GM19351 (cell line): ENCODE measurements around the gene ILRUN.
A peak's percentile ranks its signal among the peaks of the same experiment; 100 is the strongest.
"Not testable (repeated sequence)": the region's sequence is repeated elsewhere in the genome, so short reads cannot be mapped to it uniquely, and the experiment has no call there.

Experiments used
- ATAC-seq: cut with Tn5 transposase; IDR thresholded peaks from one replicate; pipeline ENCODE4 v1.9.1; 2021; ENCODE audit warnings: mild to moderate bottlenecking, moderate library complexity; ENCODE audit not compliant: unreplicated experiment

The ILRUN gene

DNA sequence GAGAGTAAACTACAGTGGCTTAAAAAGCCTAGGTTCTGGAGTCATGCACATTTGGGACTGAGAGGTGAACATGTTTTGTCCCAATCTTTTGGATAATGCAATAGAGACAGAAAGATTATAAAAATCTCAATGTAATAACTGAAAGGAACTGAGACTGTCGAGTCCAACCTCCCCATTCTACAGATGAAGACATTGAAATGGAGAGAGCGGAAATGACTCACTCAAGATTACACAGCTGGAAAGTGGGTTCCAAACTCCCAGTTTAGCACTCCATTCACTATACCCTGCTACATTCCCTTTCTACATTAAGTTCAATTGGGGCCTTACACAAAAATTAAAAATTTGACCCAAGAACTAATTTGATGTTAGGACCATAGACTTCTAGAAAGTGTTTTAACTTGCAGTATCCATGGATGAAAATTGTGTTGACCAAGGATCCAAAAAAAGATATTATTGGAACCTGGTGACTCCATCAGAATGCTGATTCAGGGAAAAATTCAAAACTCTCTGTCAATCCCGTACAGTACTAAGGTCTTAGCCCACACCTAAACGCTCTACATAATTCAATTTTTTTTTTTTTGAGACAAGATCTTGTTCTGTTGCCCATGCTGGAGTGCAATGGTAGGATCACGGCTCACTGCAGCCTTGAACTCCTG, 1.5 kb upstream of the ILRUN start:
- no peak for ATAC-seq

- no peak for ATAC-seq
Measured at GRCh38 chr6:34697544-34697836, 923 bp upstream of the ILRUN start.

GRCh38 chr6:34696189-34696738, 303 bp downstream of the ILRUN start:
- peak; percentile 29 for ATAC-seq

DNA sequence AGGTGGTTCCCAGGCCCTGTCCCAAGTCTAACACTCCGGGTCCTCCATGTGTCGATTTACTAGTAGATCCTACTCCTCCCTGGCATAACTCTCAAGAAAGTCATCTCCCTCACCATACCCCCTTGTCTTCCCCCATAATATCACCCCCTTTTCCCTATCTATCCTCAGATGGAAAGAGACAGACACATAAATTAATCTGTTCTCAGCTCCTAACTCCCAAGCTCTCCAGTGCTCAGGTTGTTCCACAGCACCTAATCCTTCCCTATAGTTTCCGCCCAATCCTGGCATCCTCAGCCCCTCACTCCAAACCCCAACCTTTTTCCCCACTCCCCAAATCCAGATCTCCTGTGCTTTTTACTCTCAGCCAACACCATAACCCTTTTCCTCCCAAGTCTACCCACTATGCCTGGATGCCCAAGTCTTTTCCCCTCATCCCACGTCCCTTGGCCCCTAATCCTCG, 808 bp downstream of the ILRUN start:
- no peak for ATAC-seq

- no peak for ATAC-seq
Measured at GRCh38 chr6:34692280-34692679, 4.3 kb downstream of the ILRUN start.

GRCh38 chr6:34689742-34690141, 6.8 kb downstream of the ILRUN start:
- ATAC-seq: no peak

DNA sequence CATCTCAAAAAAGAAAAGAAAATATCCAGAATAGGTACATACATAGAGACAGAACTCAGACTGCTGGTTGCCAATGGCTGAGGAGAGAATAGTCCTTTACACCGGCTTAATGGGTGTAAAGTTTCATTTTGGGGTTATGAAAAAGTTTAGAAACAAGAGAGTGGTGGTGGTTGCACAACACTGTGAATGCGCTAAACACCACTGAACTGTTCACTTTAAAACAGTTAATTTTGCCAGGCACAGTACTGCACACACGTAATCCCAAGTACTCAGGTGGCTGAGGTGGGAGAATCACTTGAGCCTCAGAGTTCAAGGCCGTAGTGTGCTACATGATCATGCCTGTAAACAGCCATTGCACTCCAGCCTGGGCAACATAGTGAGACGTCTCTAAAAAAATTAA, 7.6 kb downstream of the ILRUN start:
- no peak for ATAC-seq

GRCh38 chr6:34684919-34685318, 11.6 kb downstream of the ILRUN start:
- ATAC-seq: no peak

DNA sequence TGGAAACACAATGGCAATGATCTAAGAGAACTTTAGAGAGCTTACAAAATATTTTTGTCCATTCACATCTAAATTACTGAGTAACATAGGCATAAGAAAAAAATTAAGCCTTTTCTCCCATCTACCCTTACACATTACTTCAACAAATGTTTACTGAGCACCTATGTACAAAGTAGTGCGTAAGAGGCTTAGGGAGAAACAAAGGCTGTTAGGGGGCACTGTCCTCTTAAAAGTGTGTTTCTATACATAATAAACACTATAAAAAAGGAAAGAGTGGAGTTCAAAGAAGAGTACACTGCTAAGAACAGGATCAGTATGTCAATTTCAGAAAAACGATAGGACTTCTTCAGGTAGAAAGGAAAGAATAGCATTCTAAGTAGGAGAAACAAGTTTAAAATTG, 12.2 kb downstream of the ILRUN start:
- no peak for ATAC-seq

- no peak for ATAC-seq
Measured at GRCh38 chr6:34680802-34681515, 15.6 kb downstream of the ILRUN start.

DNA sequence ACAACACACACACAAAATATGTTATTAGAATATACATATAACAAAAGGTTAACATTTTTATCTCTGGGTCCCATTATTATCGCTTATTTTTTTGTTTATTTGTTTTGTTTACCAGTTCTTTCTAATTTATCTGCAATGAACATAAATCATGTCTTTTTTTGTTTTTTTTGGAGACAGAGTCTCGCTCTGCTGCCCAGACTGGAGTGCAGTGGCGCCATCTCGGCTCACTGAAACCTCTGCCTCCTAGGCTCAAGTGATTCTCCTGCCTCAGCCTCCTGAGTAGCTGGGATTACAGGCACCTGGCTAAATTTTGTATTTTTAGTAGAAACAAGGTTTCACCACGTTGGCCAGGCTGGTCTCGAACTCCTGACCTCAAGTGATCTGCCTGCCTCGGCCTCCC, 16.3 kb downstream of the ILRUN start:
- ATAC-seq: not testable (repeated sequence)

DNA sequence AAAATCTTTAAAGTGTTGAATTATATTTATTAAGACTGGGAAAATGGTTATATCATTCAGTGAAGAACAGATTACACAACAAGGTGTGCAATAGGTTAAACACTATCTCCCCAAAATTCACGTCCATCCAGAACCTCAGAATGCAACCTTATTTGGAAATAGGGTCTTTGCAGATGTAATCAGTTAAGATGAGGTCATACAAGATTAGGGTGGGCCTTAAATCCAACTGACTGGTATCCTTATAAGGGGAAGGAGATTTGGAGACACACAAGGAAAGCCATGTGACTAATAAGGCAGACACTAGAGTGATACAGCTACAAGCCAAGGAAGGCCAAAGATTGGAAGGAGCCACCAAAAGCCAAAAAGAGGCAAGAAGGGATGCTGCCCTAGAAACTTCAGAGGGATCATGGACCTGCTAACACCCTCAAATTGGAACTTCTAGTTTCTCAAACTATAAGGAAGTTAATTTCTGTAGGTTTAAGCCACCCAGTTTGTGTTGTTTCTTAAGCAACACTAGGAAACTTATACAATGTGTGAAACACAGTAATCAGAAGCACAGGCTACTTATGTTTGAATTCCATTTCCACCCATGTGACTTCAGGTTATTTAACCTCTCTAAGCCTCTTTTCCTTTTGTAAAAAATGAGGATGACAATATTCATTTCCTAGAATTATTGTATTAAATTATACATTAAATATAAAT, 16.9 kb downstream of the ILRUN start:
- ATAC-seq: no peak

DNA sequence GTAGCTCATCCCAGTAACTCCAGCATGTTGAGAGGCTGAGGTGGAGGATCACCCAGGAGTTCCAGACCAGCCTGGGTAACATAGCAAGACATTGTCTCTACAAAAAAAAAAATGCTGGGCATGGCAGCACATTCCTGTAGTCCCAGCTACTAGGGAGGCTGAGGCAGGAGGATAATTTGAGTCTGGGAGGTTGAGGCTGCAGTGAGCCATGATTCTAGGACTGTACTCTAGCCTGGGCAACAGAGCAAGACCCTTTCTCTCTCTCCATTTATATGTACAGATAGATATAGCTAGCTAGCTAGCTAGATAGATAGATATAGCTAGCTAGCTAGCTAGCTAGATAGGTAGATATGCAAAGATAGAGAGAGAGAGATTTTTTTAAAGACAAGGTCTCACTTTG, 20.4 kb downstream of the ILRUN start:
- ATAC-seq: no peak

DNA sequence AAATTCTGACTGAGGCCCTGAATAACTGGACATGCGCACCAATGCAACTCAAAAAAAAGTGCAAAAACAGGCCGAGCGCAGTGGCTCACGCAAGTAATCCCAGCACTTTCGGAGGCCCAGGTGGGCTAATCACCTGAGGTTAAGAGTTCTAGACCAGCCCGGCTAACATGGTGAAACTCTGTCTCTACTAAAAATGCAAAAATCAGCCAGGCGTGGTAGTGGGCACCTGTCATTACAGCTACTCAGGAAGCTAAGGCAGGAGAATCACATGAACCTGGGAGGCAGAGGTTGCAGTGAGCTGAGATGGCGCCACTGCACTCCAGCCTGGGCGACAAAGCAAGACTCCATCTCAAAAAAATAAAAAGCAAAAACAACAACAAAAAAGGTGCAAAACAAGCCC, 21.6 kb downstream of the ILRUN start:
- ATAC-seq: not testable (repeated sequence)

DNA sequence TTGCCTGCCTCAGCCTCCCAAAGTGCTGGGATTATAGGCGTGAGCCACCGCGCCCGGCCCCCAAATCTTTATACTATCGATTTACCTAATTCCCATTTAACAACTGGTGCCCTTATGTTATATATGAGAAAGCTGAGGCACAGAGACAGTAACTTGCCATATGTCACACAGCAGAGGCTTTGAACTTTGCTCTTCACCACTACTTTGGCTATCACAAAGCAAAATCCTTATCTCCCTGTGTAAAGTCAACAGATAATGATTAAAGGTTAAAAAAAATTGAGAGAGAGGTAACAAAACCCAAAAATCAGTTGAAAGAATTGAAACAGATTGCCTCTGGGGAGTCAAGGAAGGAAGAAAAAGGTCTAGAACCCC, 22.3 kb downstream of the ILRUN start:
- no peak for ATAC-seq

DNA sequence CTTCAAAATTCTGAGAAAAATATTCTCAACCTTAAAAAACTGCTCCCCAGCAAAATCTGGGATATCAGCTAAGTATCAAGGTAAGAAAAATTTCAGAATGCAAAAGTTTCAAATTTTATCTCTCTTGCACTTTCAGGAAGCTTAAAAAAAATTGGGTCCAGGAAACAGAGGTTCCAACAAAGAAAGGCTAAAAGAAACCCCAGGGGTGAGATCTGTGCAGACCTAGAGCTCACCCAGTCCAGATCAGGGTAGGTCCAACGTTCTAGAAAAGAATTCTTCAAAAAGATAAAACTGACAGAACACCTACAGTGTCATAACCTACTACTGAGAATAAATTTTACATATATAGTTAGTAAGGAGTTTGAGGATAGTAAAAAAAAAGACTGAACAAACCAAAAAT, 23.5 kb downstream of the ILRUN start:
- no peak for ATAC-seq

DNA sequence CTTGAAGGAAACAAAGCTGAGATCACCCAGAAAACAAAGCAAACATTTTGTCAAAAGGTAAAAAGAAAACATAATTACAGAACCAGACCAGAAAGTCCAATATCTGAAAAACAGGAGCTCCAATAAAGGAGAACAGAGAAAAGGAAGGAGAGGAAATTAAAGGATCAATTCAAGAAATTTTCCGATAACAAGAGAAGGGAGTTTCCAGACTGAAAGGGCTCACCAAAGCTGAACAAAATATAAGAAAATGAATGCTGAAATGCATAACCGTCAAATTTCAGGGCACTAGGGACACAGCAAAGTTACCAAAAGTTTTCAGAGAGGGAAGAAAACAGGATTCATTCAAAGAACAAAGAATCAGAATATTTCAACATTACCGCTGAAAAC, 23.9 kb downstream of the ILRUN start:
- ATAC-seq: no peak

DNA sequence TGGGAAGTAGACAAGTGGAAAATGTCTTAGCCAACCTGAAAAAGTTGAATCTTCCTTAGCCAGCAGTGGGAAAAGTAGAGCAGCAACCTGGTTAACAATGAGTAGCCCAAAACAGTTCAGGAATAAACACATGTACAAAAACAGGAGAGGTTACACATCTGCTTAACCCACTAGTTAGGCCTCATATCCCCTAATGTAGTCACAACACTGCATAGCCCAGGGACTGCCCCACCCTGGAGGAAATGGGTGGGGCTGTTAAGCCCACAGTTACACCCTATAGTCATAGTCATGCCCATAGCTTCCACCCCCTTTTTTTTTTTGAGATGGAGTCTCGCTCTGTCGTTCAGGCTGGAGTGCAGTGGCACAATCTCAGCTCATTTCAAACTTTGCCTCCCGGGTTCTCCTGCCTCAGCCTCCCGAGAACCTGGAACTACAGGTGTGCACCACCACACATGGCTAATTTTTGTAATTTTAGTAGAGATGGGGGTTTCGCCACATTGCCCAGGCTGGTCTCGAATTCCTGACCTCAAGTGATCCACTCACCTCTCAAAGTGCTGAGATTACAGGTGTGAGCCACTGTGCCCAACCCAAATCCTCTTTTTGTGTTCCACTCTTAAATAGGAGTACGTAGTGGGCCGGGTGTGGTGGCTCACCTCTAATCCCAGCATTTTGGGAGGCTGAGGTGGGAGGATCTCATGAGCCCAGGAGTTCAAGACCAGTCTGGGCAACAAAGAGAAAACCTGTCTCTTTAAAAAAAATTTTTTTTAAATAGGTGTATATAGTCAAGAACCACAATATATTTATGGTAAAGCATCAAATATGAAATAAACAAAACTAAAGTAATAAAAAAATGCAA, 24.5 kb downstream of the ILRUN start:
- ATAC-seq: peak; percentile 92

- no peak for ATAC-seq
Measured at GRCh38 chr6:34671367-34671766, 25.2 kb downstream of the ILRUN start.

- not testable (repeated sequence) for ATAC-seq
Measured at GRCh38 chr6:34668799-34669198, 27.8 kb downstream of the ILRUN start.
